Measurements from ENCODE around the gene MYH11. TPM values are rescaled to one million over a fixed set of nuclear protein-coding genes. Genes with fewer than 3 reads are reported as not detected.

The MYH11 gene
- total RNA-seq, 1 experiment from 2014 or later = not detected

- BruUV-seq (replicated peaks) = no TSS peak
- ChIA-PET CTCF (interaction anchor here (0.6 to 1.3 kb wide), 5 partner anchors 12 to 343 kb away, joined by 3 to 6 read pairs (median 3); no protein-coding TSS in a partner anchor), POLR2A (no interaction called here)
- Histone ChIP-seq H3K9me3 (no peaks in the 10 kb centered on the region), H3K4me1 (no peaks in the 10 kb centered on the region), H3K36me3 (ENCODE audit: control insufficient read depth, insufficient read depth, low read length) (no peaks in the 10 kb centered on the region), H3K4me3 (ENCODE audit: low read depth, low read length) (no peak overlapping the region), H3K27me3 (replicated peaks; ENCODE audit: control insufficient read depth, insufficient read depth, low read length) (no peaks in the 10 kb centered on the region)
- TF ChIP-seq, protein P1, sequence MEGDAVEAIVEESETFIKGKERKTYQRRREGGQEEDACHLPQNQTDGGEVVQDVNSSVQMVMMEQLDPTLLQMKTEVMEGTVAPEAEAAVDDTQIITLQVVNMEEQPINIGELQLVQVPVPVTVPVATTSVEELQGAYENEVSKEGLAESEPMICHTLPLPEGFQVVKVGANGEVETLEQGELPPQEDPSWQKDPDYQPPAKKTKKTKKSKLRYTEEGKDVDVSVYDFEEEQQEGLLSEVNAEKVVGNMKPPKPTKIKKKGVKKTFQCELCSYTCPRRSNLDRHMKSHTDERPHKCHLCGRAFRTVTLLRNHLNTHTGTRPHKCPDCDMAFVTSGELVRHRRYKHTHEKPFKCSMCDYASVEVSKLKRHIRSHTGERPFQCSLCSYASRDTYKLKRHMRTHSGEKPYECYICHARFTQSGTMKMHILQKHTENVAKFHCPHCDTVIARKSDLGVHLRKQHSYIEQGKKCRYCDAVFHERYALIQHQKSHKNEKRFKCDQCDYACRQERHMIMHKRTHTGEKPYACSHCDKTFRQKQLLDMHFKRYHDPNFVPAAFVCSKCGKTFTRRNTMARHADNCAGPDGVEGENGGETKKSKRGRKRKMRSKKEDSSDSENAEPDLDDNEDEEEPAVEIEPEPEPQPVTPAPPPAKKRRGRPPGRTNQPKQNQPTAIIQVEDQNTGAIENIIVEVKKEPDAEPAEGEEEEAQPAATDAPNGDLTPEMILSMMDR (IDR thresholded peaks at IDR 0.05; ENCODE audit: insufficient read depth in 1 of 2, low read depth in 1 of 2, low read length in 1 of 2, severe bottlenecking in 1 of 2, unreplicated experiment in 1 of 2) = peak; percentile 71 to 74
- no peaks in the 10 kb centered on the region for H3K4me1 Mint-ChIP-seq (ENCODE audit: low read depth, unreplicated experiment)
- peaks cover 6% of the 10 kb centered on the region for H3K27me3 Mint-ChIP-seq (ENCODE audit: insufficient read depth, unreplicated experiment)
- intact Hi-C loops (cut with micrococcal nuclease; ENCODE audit: unreplicated experiment) = loop anchor here (1.0 to 5.0 kb wide), 3 partner anchors 56 to 431 kb away; no protein-coding TSS in a partner anchor
- H3K36me3 Mint-ChIP-seq (ENCODE audit: insufficient read depth, unreplicated experiment) = no peaks in the 10 kb centered on the region
- no peaks in the 10 kb centered on the region for H3K9me3 Mint-ChIP-seq (ENCODE audit: unreplicated experiment)
- H3K27ac Mint-ChIP-seq (ENCODE audit: unreplicated experiment) = no peak overlapping the region
- no peak overlapping the region for H3K4me3 Mint-ChIP-seq (ENCODE audit: unreplicated experiment)
- peak in 1 of 2 experiments; percentile 53 for DNase-seq
Measured at GRCh38 chr16:15765880-15766279, 90.9 kb downstream of the MYH11 start.

GRCh38 chr16:15765116-15765515 lies 91.7 kb downstream of the MYH11 start:
- Histone ChIP-seq H3K36me3 (ENCODE audit: control insufficient read depth, insufficient read depth, low read length) (no peaks in the 10 kb centered on the region), H3K9me3 (no peaks in the 10 kb centered on the region), H3K27me3 (replicated peaks; ENCODE audit: control insufficient read depth, insufficient read depth, low read length) (no peaks in the 10 kb centered on the region), H3K4me3 (ENCODE audit: low read depth, low read length) (no peak overlapping the region), H3K4me1 (no peaks in the 10 kb centered on the region)
- no peak overlapping the region for H3K27ac Mint-ChIP-seq (ENCODE audit: unreplicated experiment)
- peaks cover 4% of the 10 kb centered on the region for H3K9me3 Mint-ChIP-seq (ENCODE audit: unreplicated experiment)
- peaks cover 8% of the 10 kb centered on the region for H3K27me3 Mint-ChIP-seq (ENCODE audit: insufficient read depth, unreplicated experiment)
- DNase-seq = no peak
- no peak overlapping the region for H3K4me3 Mint-ChIP-seq (ENCODE audit: unreplicated experiment)
- no peaks in the 10 kb centered on the region for H3K36me3 Mint-ChIP-seq (ENCODE audit: insufficient read depth, unreplicated experiment)
- ChIA-PET CTCF (interaction anchor here (1.2 to 1.3 kb wide), 2 partner anchors 12 to 18 kb away, joined by 4 to 6 read pairs; no protein-coding TSS in a partner anchor), POLR2A (no interaction called here)
- TF ChIP-seq, protein P1 (IDR thresholded peaks at IDR 0.05; ENCODE audit: insufficient read depth in 1 of 2, low read depth in 1 of 2, low read length in 1 of 2, severe bottlenecking in 1 of 2, unreplicated experiment in 1 of 2) = no peak
- intact Hi-C loops (cut with micrococcal nuclease; ENCODE audit: unreplicated experiment) = loop anchor here (5.0 kb wide), 1 partner anchor 432 kb away; no protein-coding TSS in a partner anchor
- BruUV-seq (replicated peaks) = no TSS peak
- H3K4me1 Mint-ChIP-seq (ENCODE audit: low read depth, unreplicated experiment) = no peaks in the 10 kb centered on the region

DNA sequence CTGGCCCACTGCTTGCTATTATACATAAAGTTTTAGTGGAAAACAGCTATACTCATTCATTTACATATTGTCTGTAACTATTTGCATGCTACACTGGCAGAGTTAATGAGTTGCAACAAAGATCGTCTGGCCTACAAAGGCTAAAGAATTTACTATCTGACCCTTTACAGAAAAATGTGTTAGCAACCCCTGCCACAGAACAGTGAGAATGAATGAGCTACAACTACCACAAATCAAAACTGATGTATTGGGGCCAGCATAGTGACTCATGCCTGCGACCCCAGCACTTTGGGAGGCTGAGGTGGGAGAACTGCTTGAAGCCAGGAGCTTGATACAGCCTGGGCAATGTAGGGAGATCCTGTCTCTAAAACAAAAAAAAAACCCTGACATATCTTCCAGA lies 92.7 kb downstream of the MYH11 start:
- Histone ChIP-seq H3K9me3 (no peaks in the 10 kb centered on the region), H3K36me3 (ENCODE audit: control insufficient read depth, insufficient read depth, low read length) (no peaks in the 10 kb centered on the region), H3K4me3 (ENCODE audit: low read depth, low read length) (no peak overlapping the region), H3K27me3 (replicated peaks; ENCODE audit: control insufficient read depth, insufficient read depth, low read length) (no peaks in the 10 kb centered on the region), H3K4me1 (no peaks in the 10 kb centered on the region)
- CTCF ChIA-PET = interaction anchor here (0.9 kb wide), 1 partner anchor 13 kb away, joined by 4 read pairs; no protein-coding TSS in a partner anchor
- intact Hi-C loops (cut with micrococcal nuclease; ENCODE audit: unreplicated experiment) = no loop called here
- H3K36me3 Mint-ChIP-seq (ENCODE audit: insufficient read depth, unreplicated experiment) = no peaks in the 10 kb centered on the region
- POLR2A ChIA-PET = no interaction called here
- H3K27ac Mint-ChIP-seq (ENCODE audit: unreplicated experiment) = no peak overlapping the region
- H3K27me3 Mint-ChIP-seq (ENCODE audit: insufficient read depth, unreplicated experiment) = peaks cover 10% of the 10 kb centered on the region
- H3K9me3 Mint-ChIP-seq (ENCODE audit: unreplicated experiment) = peaks cover 9% of the 10 kb centered on the region
- H3K4me1 Mint-ChIP-seq (ENCODE audit: low read depth, unreplicated experiment) = no peaks in the 10 kb centered on the region
- no TSS peak for BruUV-seq (replicated peaks)
- TF ChIP-seq, protein P1 (IDR thresholded peaks at IDR 0.05; ENCODE audit: insufficient read depth in 1 of 2, low read depth in 1 of 2, low read length in 1 of 2, severe bottlenecking in 1 of 2, unreplicated experiment in 1 of 2) = no peak
- H3K4me3 Mint-ChIP-seq (ENCODE audit: unreplicated experiment) = no peak overlapping the region
- no peak for DNase-seq

Measured in Caco-2 (cell line).